ENCODE data around the gene CXCL17.

- TF ChIP-seq, protein P1, sequence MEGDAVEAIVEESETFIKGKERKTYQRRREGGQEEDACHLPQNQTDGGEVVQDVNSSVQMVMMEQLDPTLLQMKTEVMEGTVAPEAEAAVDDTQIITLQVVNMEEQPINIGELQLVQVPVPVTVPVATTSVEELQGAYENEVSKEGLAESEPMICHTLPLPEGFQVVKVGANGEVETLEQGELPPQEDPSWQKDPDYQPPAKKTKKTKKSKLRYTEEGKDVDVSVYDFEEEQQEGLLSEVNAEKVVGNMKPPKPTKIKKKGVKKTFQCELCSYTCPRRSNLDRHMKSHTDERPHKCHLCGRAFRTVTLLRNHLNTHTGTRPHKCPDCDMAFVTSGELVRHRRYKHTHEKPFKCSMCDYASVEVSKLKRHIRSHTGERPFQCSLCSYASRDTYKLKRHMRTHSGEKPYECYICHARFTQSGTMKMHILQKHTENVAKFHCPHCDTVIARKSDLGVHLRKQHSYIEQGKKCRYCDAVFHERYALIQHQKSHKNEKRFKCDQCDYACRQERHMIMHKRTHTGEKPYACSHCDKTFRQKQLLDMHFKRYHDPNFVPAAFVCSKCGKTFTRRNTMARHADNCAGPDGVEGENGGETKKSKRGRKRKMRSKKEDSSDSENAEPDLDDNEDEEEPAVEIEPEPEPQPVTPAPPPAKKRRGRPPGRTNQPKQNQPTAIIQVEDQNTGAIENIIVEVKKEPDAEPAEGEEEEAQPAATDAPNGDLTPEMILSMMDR (IDR thresholded peaks at IDR 0.05): no peak
- TF ChIP-seq POLR2AphosphoS5 (IDR thresholded peaks at IDR 0.05): no peak
Measured at GRCh38 chr19:42475366-42475765, 32.6 kb upstream of the CXCL17 start.

All from suprapubic skin (tissue), 3 donors.